Measurements from ENCODE around the gene RXRG. TPM values are rescaled to one million over a fixed set of nuclear protein-coding genes. Genes with fewer than 3 reads are reported as not detected.

RXRG gene
- total RNA-seq, 2 donors from 2014 or later, result 0.20 to 0.74 TPM

DNA sequence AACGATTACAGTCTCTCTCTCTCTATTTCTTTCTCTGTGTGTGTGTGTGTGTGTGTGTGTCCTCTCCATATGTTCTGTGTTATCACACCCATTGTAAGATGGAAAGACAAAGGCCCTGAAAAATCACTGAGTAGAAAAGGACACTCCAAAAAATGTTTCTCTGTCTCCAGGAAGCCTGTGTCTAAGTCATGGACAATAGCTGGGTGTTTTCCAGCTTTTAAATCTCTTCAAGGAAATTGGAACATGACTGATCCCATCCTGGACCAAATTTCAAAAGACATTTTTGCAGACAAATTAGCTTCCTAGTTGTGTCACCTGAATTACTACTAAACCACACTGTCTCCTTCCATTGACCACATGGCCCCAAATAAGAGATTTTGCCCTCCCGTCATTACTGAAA, 57.4 kb downstream of the RXRG start:
- TF ChIP-seq CTCF (IDR thresholded peaks at IDR 0.05), result no peak
- no peaks in the 10 kb centered on the region for H3K36me3 ChIP-seq
- no peak overlapping the region for H3K4me3 ChIP-seq
- H3K9ac ChIP-seq (ENCODE audit: low read depth in 2 of 2, low read length in 2 of 2), result no peak overlapping the region
- H3K4me1 ChIP-seq, result no peaks in the 10 kb centered on the region
- no peak overlapping the region for H3K27ac ChIP-seq
- no peaks in the 10 kb centered on the region for H3K27me3 ChIP-seq
- no peak for DNase-seq
- H3K9me3 ChIP-seq, result no peaks in the 10 kb centered on the region
- intact Hi-C loops (cut with DNase I), result no loop called here

DNA sequence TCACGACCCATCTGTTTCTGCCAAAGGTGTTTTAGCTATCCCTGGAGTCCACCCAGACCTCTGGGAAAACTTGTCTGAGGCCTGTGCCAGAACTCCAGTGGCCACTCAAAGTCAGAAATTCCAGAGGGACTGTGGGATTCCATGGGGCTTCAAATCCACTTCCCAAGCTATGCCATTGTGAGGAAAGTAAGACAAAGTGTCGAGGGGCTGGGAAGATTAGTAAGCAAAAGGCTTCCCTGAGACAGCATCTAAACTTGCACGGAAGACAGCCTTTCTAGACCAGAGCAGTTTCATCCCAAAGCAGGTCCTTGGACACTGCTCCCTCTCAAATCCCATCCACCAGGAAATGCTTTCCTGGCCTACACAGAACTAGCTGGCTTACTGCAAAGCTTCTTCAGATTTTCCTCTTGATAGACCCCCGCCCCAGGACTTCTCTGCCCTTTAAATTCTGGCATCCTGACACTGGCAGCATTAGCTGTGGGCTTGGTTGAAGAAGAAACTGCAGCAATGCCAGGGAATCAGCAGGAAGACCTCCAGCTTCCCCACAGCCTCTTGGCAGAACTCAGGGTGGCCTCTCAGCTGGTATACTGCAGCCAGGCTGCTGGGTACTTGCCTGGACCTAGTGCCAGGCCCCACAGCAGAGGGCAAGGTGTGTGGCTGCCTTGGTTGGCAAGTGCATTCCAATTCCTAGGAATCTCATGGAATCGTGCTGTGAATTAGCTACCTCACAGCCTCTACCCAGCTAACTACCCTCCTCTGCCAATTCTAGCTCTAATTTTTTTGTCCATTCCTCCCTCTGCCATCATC, 61.1 kb downstream of the RXRG start:
- Histone ChIP-seq H3K36me3 (no peaks in the 10 kb centered on the region), H3K27ac (no peak overlapping the region), H3K4me1 (no peaks in the 10 kb centered on the region), H3K4me3 (no peak overlapping the region), H3K27me3 (no peaks in the 10 kb centered on the region), H3K9ac (ENCODE audit: low read depth in 2 of 2, low read length in 2 of 2) (no peak overlapping the region), H3K9me3 (no peaks in the 10 kb centered on the region)
- intact Hi-C loops (cut with DNase I), result no loop called here
- no peak for TF ChIP-seq CTCF (IDR thresholded peaks at IDR 0.05)
- DNase-seq, result no peak

DNA sequence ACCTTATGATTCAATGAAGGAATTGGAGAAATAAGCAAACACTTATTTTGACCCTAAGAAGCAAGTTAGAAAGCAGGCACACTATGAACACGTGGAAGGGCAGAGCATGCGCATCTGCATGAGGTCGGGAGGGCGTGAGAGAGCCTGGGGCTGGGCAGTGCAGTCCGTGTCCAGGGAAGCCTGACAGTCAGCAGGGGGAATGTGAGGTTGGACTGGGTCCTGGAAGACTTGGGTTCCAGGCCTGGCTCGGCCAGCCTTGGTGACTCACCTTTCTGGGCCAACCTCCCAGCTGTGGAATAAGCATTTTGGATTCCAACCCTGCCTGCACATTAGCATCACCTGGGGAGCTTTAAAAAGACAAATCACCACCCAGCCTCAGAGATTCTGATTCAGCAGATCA, 61.9 kb downstream of the RXRG start:
- Histone ChIP-seq H3K9ac (ENCODE audit: low read depth in 2 of 2, low read length in 2 of 2) (no peak overlapping the region), H3K27me3 (no peaks in the 10 kb centered on the region), H3K4me1 (no peaks in the 10 kb centered on the region), H3K36me3 (no peaks in the 10 kb centered on the region), H3K4me3 (no peak overlapping the region), H3K9me3 (no peaks in the 10 kb centered on the region), H3K27ac (no peak overlapping the region)
- TF ChIP-seq CTCF (IDR thresholded peaks at IDR 0.05), result no peak
- intact Hi-C loops (cut with DNase I), result no loop called here
- no peak for DNase-seq

- no peak for TF ChIP-seq CTCF (IDR thresholded peaks at IDR 0.05)
- H3K27ac ChIP-seq, result no peak overlapping the region
- no peak for DNase-seq
- H3K4me1 ChIP-seq, result no peaks in the 10 kb centered on the region
- no peak overlapping the region for H3K9ac ChIP-seq (ENCODE audit: low read depth in 2 of 2, low read length in 2 of 2)
- H3K36me3 ChIP-seq, result no peaks in the 10 kb centered on the region
- H3K9me3 ChIP-seq, result no peaks in the 10 kb centered on the region
- H3K4me3 ChIP-seq, result no peak overlapping the region
- H3K27me3 ChIP-seq, result no peaks in the 10 kb centered on the region
- intact Hi-C loops (cut with DNase I), result no loop called here
Measured at GRCh38 chr1:165381745-165382505, 63.0 kb downstream of the RXRG start.

- no peaks in the 10 kb centered on the region for H3K4me1 ChIP-seq
- H3K4me3 ChIP-seq, result peak overlapping the region; percentile 23
- DNase-seq, result no peak
- H3K27me3 ChIP-seq, result no peaks in the 10 kb centered on the region
- H3K36me3 ChIP-seq, result no peaks in the 10 kb centered on the region
- H3K9me3 ChIP-seq, result no peaks in the 10 kb centered on the region
- no peak overlapping the region for H3K9ac ChIP-seq (ENCODE audit: low read depth in 2 of 2, low read length in 2 of 2)
- TF ChIP-seq CTCF (IDR thresholded peaks at IDR 0.05), result no peak
- peak overlapping the region; percentile 55 for H3K27ac ChIP-seq
- intact Hi-C loops (cut with DNase I), result no loop called here
Measured at GRCh38 chr1:165376811-165377311, 68.1 kb downstream of the RXRG start.
